Esophagus muscularis mucosa (tissue), 4 donors: ENCODE results near the gene FOLH1. TPM values are rescaled to one million over a fixed set of nuclear protein-coding genes. Genes with fewer than 3 reads are reported as not detected.
"Not testable (repeated sequence)": the region's sequence is repeated elsewhere in the genome, so short reads cannot be mapped to it uniquely, and the experiment has no call there.

Experiments used
- DNase-seq: peaks from one replicate; pipeline ENCODE4 v3.0.0-alpha.2; 2017; ENCODE audit errors: extremely low spot score
- H3K27ac ChIP-seq, 4 donors: fragments of 200-600 bp; sonication (generic); replicated peaks in 1 of 4; 1 replicate in 3 of 4; 2 replicates in 1 of 4; pipeline ENCODE4 v1.5.1; 2016 to 2019; ENCODE audit warnings: mild to moderate bottlenecking in 1 of 4
- H3K27me3 ChIP-seq, 4 donors: fragments of 200-600 bp; sonication (generic); one replicate each; pipeline versions ENCODE4 v1.5.1 to v1.6.0; 2016 to 2019
- H3K36me3 ChIP-seq, 4 donors: fragments of 200-600 bp; sonication (generic); one replicate each; pipeline ENCODE4 v1.5.1; 2016 to 2019
- H3K4me1 ChIP-seq, 4 donors: fragments of 200-600 bp; sonication (generic); one replicate each; pipeline ENCODE4 v1.5.1; 2016 to 2019
- H3K4me3 ChIP-seq, 4 donors: fragments of 200-600 bp; sonication (generic); 1 replicate in 2 of 4; 2 replicates in 2 of 4; pipeline ENCODE4 v1.5.1; 2016 to 2019; ENCODE audit warnings: mild to moderate bottlenecking in 4 of 4, moderate library complexity in 1 of 4
- H3K9me3 ChIP-seq, 4 donors: fragments of 200-600 bp; sonication (generic); 1 replicate in 3 of 4; 2 replicates in 1 of 4; pipeline ENCODE4 v1.5.1; 2016 to 2019
- CTCF ChIP-seq, 3 experiments: fragments of 200-600 bp in 2 of 3; fragments of 450-650 bp in 1 of 3; sonication (generic) in 2 of 3; IDR thresholded peaks; one replicate each; pipeline ENCODE4 v1.5.1; 2017 to 2019; ENCODE audit warnings: antibody characterized with exemption in 3 of 3, mild to moderate bottlenecking in 2 of 3, moderate library complexity in 1 of 3
- EP300 ChIP-seq: sonication (generic); formaldehyde crosslinking; IDR thresholded peaks from one replicate; pipeline ENCODE4 v1.6.1; 2017; ENCODE audit warnings: antibody characterized with exemption
- POLR2A ChIP-seq: fragments of 450-650 bp; IDR thresholded peaks from one replicate; pipeline ENCODE4 v1.6.1; 2017; ENCODE audit warnings: antibody characterized with exemption, moderate library complexity, mild to moderate bottlenecking, low read depth
- POLR2AphosphoS5 ChIP-seq, 2 donors: sonication (generic); formaldehyde crosslinking; IDR thresholded peaks; one replicate each; pipeline ENCODE4 v1.6.1; 2017; ENCODE audit warnings: antibody characterized with exemption in 2 of 2
- WGBS: methylation state at CpG from one replicate; pipeline ENCODE4 v1.1.5; 2018; 5-methylcytosine and 5-hydroxymethylcytosine counted together
- intact Hi-C: fragments of 100-400 bp; cut with DNase I; formaldehyde crosslinking; loops from one replicate; pipeline ENCODE4 v1.15.1; 2023
- total RNA-seq, 4 donors: library from RNA; depleted of rRNA; stranded (reverse); fragments of >200 nt; gene quantifications; one replicate each; pipeline versions ENCODE4 v1.1.0 to v1.2.1, GENCODE V29; 2016

Gene FOLH1
- total RNA-seq, 4 donors from 2014 or later = 0.42 to 2.0 (median 1.2) TPM

- intact Hi-C loops = no loop called here
- no peak for DNase-seq
- no peaks in the 10 kb centered on the region for H3K4me1 ChIP-seq
- H3K4me3 ChIP-seq = no peak overlapping the region
- whole genome bisulfite sequencing = 85% methylated on average over 12 of the region's 12 CpGs
- no peak overlapping the region for H3K27ac ChIP-seq
- TF ChIP-seq POLR2A (no peak), CTCF (IDR thresholded peaks at IDR 0.05) (no peak), POLR2AphosphoS5 (IDR thresholded peaks at IDR 0.05) (no peak), EP300 (no peak)
- H3K9me3 ChIP-seq = no peaks in the 10 kb centered on the region
- H3K27me3 ChIP-seq = no peaks in the 10 kb centered on the region
- H3K36me3 ChIP-seq = no peaks in the 10 kb centered on the region
Observed at GRCh38 chr11:49151211-49151610, 57.2 kb downstream of the FOLH1 start.

GRCh38 chr11:49102356-49102755, 106.0 kb downstream of the FOLH1 start:
- DNase-seq, H3K27ac ChIP-seq, H3K4me3 ChIP-seq, H3K4me1 ChIP-seq, intact Hi-C loops, H3K9me3 ChIP-seq, H3K27me3 ChIP-seq, H3K36me3 ChIP-seq: not testable (repeated sequence)
- 94% methylated on average over 16 of the region's 24 CpGs for WGBS

Other genes starting within 250 kb of the FOLH1 start
- gene TRIM51G, start 224.7 kb downstream of the FOLH1 start, total RNA-seq = not detected
- gene TRIM49B, start 179.8 kb downstream of the FOLH1 start, total RNA-seq = not detected
- not detected for gene TRIM64C, start 149.5 kb downstream of the FOLH1 start, total RNA-seq